ENCODE measurements around the gene PRR15L. TPM values are rescaled to one million over a fixed set of nuclear protein-coding genes. Genes with fewer than 3 reads are reported as not detected.

PRR15L gene
- total and polyA plus RNA-seq, 2 experiments from 2014 or later, result 0.57 TPM; not detected in 1

DNA sequence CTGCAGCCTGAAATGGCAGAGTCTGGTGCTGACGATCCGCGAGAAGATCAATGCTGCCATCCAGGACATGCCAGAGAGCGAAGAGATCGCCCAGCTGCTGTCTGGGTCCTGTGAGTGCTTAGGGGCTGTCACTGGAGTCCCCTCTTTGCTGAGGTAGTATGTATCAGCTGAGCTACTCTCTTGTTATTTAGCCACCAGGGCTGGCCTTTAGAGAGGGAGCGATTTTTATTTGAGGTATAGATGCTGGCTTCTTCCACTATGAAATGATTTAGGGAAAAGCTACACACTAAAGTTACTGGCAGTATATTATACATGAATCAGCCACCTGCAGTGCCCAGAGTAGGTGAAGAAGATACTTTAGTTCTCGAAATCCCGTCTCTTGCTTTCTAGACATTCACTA is 15.9 kb upstream of the PRR15L start:
- H3K27ac Mint-ChIP-seq, result no peak overlapping the region
- peaks cover 13% of the 10 kb centered on the region for H3K27me3 Mint-ChIP-seq (ENCODE audit: insufficient read depth, low read depth, poor library complexity)
- H3K27me3 ChIP-seq (ENCODE audit: insufficient read depth), result no peaks in the 10 kb centered on the region
- H3K36me3 Mint-ChIP-seq (ENCODE audit: low read depth), result peaks cover 50% of the 10 kb centered on the region
- no peaks in the 10 kb centered on the region for H3K36me3 ChIP-seq (ENCODE audit: insufficient read depth)
- no peak overlapping the region for H2AFZ ChIP-seq
- no peak overlapping the region for H3K4me3 ChIP-seq
- TF ChIP-seq STAT1 (IDR thresholded peaks at IDR 0.05; ENCODE audit: unreplicated experiment), result no peak
- TF ChIP-seq EZH2 (IDR thresholded peaks at IDR 0.05; ENCODE audit: low read depth, unreplicated experiment), result no peak
- no peak for TF ChIP-seq ZNF331 (CRISPR knock-in tag; IDR thresholded peaks at IDR 0.05; ENCODE audit: low read depth)
- no peak for TF ChIP-seq ZNF114 (CRISPR knock-in tag; IDR thresholded peaks at IDR 0.05)
- no peak for TF ChIP-seq EZH2phosphoT487 (IDR thresholded peaks at IDR 0.05; ENCODE audit: unreplicated experiment)
- TF ChIP-seq, protein P1, sequence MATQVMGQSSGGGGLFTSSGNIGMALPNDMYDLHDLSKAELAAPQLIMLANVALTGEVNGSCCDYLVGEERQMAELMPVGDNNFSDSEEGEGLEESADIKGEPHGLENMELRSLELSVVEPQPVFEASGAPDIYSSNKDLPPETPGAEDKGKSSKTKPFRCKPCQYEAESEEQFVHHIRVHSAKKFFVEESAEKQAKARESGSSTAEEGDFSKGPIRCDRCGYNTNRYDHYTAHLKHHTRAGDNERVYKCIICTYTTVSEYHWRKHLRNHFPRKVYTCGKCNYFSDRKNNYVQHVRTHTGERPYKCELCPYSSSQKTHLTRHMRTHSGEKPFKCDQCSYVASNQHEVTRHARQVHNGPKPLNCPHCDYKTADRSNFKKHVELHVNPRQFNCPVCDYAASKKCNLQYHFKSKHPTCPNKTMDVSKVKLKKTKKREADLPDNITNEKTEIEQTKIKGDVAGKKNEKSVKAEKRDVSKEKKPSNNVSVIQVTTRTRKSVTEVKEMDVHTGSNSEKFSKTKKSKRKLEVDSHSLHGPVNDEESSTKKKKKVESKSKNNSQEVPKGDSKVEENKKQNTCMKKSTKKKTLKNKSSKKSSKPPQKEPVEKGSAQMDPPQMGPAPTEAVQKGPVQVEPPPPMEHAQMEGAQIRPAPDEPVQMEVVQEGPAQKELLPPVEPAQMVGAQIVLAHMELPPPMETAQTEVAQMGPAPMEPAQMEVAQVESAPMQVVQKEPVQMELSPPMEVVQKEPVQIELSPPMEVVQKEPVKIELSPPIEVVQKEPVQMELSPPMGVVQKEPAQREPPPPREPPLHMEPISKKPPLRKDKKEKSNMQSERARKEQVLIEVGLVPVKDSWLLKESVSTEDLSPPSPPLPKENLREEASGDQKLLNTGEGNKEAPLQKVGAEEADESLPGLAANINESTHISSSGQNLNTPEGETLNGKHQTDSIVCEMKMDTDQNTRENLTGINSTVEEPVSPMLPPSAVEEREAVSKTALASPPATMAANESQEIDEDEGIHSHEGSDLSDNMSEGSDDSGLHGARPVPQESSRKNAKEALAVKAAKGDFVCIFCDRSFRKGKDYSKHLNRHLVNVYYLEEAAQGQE (IDR thresholded peaks at IDR 0.05; ENCODE audit: unreplicated experiment), result no peak
- no peak for TF ChIP-seq ZNF462 (CRISPR knock-in tag; IDR thresholded peaks at IDR 0.05)
- no peak overlapping the region for H3K4me2 ChIP-seq
- no peaks in the 10 kb centered on the region for H3K9me3 Mint-ChIP-seq
- H3F3A ChIP-seq (replicated peaks; ENCODE audit: low read depth), result peaks cover 3% of the 10 kb centered on the region; the same call in 1 of the 2 replicates
- H3K9me2 ChIP-seq (ENCODE audit: insufficient read depth), result no peaks in the 10 kb centered on the region
- ATAC-seq (no peak), DNase-seq (ENCODE audit: low spot score) (no peak)
- H3K4me3 Mint-ChIP-seq, result no peak overlapping the region
- H4K20me1 ChIP-seq (replicated peaks; ENCODE audit: insufficient read depth), result peaks cover under 1% of the 10 kb centered on the region
- 0 out of 2 replicates have a peak, but pooled peaks cover 7% of the 10 kb centered on the region for H3K79me2 ChIP-seq (replicated peaks; ENCODE audit: insufficient read depth)
- H3K4me1 ChIP-seq (ENCODE audit: insufficient read depth), result peaks cover 11% of the 10 kb centered on the region
- H3K27ac ChIP-seq (ENCODE audit: low read depth), result no peak overlapping the region
- H3K4me1 Mint-ChIP-seq, result peaks cover 4% of the 10 kb centered on the region
